HG03139 (cell line): ENCODE results near the gene SLC35G2.
"Not testable (repeated sequence)": the region's sequence is repeated elsewhere in the genome, so short reads cannot be mapped to it uniquely, and the experiment has no call there.

Source experiments
- ATAC-seq: cut with Tn5 transposase; IDR thresholded peaks from one replicate; pipeline ENCODE4 v1.9.1; 2021; ENCODE audit not compliant: unreplicated experiment

SLC35G2 gene

DNA sequence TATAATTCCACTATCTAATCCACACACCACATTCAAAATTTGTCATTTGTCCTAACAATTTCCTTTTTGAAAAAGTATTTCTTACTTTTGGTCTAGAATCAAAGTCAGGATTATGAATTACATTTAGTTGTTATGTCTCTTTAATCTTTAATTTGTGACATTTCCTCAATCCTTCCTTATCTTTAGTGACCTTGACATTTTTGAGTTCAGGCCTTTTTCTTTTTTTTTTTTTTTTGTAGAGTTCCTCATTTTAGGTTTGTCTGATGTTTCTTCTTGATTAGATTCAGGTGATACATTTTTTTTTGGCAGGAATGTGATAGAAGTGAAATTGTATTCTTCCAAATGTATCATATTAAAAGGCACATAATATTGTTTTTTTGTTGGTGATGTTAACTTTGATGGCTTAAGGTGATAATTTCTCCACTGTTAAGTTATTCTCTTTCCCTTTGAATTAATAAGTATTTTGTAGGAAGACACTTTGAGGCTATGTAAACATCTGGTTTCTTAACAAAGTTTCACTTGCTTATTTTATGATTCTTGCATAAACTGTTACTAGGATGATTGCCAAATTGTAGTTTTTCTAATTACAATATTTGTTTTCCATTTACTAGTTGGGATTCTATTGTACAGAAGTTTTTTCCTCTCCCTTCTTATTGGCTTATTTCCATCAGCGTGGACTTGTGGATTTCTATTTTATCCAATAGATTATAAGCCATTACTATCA, 16.3 kb downstream of the SLC35G2 start:
- ATAC-seq: no peak

DNA sequence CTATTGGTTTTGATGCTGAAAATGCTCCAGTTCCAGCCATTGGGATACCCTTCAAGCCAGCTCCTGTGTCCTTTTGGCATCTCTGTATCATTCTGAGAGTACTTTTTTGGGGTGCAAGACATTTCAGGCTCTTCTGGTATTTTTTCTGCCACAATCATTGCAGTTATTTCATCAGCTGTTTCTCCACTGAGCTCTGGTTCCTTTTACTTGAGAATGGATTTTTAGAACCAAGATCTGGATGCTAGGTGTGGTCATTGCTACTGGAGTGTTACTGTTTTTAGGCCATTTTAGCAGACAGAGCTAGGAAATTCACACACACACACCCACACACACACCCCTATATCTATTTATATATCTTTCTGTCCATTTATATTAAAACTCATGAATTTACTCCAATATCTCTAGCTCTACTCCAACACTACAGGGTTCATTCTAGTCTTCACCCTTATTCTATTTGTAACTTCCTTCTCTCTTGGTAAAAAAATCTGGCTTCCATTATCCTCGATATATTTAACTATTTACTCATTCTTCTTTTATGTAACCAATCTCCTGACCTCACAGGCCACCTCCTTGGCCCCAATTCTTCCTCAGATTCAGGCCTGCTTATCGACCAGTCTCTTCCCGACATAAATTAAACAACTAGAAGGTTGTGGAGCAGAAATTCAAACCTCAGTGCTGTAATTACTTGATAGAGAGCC, 17.0 kb downstream of the SLC35G2 start:
- no peak for ATAC-seq

DNA sequence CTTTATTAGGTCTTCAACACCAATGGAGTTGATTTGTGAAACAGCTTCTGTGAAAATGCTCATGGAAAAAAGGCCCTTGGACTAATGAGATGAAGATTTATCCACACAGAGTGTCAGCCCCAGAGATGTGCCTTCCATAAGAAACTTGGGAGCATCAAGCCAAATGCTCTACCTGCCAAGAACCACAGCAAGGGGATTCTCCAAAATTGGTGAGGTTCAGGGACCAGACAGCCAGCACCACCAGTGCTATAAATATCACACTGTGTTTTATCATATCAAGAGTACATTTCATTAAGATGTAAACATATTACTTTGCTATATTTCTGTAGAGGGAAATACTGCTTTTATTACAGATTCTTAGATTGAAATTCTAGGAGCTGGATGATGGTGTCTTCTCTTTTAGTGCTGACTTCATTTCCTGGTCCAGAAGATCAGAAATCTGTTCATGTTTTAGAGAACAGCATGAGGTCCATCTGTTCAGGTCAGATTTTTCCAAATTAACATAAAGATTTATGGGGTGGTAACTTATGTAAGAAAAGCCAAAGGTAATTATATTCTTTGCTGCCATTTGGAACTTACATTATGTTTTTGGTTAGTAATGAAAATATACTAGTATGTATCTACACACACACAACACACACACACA, 17.7 kb downstream of the SLC35G2 start:
- no peak for ATAC-seq

DNA sequence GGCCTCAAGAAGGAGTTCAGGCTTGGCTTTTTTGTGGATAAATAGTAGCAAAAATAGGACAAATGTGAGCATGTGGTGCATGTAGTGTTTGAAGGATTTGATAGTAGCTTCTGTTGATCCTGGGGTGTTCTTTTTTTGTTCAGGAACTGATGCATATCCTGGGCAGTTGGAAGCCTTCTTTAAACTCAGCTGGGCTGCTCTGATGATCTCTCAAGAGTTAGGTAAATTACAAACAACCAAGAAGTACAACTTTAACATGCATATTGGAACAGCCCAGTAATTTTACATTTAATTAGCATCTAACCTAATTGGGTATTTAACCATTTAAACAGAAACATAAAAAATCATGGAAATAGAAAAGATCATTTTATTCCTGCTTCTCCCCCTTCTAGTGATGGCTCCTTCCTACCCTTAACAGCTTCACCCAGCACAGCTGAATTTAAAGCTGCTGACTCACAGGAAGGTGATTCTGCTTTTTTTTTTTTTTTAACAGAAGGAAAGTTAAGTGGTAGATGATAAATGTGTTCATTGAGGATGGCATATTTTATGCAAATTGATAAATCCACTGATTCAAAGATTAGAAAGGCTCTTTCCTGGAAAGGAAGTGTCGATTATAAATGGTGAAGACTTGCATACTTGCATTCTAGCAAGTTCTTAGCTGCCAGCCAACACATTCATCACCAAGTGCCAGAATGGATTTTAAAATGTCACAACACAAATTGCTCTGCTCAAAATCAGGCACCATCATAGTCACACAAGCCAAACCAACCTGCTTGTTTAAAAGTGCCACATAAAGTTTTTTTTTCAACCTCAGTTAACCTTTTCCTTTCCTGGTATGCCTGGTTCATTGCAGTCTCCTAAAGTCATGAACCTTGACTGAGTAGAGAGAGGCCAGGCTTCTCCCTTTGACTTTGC, 20.0 kb downstream of the SLC35G2 start:
- no peak for ATAC-seq

DNA sequence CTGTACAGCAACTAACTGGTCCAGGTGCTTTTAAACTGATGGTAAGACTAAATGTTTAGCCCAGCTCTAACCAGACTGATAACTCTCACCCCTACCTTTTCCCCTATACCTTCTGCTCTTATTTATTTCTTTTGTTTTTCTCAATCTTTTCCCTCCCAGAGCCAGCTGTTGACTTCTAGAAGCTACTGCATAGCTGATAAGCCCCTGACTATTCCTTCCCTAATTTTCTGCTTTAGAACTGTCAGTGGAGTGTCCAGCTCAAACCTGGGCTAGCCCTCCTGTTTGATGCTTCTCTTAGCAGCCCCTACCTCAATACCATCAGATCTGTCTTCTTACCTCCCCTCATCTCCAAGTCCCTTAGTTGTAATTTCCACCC, 20.6 kb downstream of the SLC35G2 start:
- ATAC-seq: no peak

DNA sequence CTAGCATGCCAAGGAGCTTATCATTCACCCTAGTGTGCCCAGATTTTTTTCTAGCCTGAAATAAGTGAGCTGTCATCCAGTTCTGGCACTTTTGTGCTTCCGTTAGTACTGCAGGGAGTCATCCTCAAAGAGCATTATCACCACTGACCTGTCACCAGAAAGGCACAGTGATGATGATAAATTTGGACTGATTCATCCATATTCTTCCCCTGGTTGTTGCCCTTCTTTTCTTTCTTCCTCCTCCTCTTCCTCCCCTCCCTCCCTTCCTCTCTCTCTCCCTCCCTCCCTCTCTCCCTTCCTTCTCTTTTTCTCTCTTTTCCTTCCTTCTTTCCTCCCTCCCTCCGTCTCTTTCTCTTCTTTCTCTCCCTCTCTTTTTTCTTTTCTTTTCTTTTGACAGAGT, 21.3 kb downstream of the SLC35G2 start:
- ATAC-seq: no peak

DNA sequence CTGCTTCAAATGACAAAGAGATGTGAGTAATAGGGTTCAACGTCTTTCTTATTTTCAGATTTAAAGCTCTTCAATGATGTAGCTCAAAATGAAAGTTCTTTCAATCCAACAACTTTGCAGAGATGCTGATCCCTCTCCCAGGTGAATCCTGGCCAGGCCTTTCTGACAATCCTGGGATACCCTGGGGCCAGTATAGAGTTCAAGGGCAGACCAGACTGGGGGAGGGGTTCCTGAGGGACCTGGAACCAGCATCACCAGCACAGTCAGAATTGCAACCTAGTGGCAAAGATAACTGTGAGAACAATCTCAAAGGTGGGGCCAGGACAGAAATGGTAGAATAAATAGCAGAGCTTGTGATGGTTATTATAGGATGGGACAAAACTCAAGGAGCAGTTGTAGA, 23.4 kb downstream of the SLC35G2 start:
- no peak for ATAC-seq

DNA sequence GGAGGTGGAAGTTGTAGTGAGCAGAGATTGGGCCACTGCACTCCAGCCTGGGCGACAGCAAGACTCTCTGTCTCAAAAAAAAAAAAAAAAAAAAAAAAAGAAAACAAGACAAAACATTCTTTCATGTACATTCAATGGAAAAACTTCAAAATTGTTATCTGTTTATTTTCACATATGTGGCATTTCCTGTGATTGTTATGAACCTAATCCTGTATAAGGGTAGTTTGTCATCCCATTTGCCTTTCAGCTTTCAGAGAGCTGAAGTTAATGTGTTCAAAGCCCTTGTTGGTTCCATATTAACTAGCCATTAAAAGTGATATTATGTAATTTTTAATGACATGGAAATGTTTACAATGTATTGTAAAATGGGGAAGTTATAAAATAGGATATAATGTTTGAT, 25.8 kb downstream of the SLC35G2 start:
- ATAC-seq: no peak

DNA sequence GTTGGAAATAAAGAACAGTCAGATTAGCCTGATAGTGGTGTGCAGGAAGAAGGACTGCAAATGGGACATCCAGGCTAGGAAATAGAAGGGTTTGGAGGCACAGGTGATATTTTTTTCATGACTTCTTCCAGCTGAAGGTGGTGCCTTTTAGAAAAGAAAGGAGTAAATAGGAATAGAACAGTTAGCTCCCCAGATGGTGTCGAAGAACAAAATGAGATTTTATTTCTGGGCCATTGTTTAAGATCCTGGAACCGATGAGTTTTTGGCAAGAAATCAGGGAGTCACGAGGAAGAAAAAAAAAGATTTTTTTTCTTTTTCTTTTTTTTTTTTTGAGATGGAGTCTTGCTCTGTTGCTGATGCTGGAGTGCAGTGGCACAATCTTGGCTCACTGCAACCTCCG, 33.3 kb downstream of the SLC35G2 start:
- ATAC-seq: no peak

DNA sequence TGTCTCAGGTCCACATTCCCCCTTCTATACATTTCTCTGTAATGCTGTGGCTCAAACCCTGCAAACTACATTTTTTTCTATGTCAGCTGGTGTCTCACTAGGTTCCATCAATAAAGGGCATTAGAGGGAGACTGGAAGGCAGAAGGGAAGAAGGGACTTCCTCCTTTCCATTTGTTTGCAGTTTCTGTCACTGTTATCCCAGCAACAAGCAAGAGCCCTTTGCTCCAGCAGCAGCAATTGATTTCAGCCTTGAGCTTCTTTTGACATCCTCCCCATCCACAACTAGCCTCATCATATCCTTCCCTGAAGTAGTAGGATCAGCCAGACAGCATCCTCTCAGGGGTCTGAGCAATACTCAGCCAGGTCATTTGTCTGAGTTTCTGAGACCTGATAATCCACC, 37.7 kb downstream of the SLC35G2 start:
- no peak for ATAC-seq

DNA sequence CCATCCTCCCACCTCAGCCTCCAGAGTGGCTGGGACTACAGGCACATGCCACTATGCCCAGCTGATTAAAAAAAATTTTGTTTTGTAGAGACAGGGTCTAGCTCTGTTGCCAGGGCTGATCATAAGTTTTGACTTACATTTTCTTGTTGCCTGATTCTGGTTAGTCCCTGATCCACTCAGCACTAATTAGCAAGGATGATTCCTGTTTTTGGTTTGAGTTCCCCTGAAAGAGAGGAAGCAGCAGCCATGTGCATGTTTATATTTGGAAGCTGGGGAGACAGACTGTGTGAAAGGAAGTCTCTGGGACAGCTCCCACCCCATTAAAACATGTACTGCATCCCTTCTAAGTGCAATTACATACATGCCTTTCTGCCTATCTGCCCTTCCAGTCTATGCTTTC, 39.5 kb downstream of the SLC35G2 start:
- ATAC-seq: no peak

DNA sequence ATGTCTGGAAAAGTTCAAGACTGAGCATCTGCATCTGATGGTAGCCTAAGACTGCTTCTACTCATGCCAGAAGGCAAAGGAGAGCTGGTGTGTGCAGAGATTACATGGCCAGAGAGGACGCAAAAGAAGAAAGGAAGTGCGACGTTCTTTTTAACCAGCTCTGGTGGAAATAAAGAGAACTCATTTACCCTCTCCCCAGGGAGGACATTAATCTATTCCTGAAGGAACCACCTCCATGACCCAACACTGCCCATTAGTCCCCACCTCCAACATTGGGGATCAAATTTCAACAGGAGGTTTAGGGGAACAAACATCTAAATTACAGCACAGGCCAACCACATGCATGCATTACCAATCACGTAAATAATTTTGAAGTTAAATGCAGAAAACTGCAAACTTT, 41.6 kb downstream of the SLC35G2 start:
- no peak for ATAC-seq

DNA sequence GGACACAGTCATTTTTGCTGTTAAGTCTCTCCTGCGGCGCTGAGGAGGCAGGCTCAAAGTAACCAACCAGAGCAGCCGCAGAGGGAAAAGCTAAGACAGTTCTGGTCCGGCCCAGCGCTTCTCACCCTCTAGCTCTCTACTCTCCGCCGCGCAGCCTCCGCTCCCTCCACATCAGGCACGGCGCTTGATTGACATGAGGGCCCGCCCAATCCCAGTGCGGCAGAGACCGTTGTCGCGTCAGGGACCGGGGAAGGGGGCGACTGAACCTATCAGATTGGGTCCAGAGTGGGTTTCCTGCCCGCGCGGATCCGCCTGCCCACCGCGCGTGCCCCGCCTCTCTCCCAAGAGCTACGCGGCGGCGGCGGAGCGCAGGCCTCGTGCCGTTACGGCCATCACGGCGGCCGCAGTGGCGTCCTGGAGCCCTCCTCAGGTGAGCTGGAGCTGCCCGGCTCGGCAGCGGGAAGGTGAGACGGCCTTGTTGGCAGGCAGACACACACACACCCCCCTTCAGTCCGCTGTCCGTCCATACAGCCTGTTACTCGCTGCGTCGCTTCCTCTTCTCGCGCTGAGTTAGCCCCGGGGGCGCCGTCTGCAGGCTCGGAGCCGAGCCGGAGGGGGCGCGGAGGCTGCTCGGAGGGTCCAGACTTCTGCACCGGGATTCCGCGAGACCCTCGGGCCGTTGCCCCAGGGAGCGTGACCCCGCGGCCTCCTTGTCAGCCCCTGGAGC, 43.1 kb downstream of the SLC35G2 start, which contains the start of gene NCK1:
Gene NCK1 (plus strand): TSS at position 319 of the 727 bp plus-strand sequence. CDS start 65,794 bp downstream, outside the sequence.
- peak; percentile 95 for ATAC-seq

DNA sequence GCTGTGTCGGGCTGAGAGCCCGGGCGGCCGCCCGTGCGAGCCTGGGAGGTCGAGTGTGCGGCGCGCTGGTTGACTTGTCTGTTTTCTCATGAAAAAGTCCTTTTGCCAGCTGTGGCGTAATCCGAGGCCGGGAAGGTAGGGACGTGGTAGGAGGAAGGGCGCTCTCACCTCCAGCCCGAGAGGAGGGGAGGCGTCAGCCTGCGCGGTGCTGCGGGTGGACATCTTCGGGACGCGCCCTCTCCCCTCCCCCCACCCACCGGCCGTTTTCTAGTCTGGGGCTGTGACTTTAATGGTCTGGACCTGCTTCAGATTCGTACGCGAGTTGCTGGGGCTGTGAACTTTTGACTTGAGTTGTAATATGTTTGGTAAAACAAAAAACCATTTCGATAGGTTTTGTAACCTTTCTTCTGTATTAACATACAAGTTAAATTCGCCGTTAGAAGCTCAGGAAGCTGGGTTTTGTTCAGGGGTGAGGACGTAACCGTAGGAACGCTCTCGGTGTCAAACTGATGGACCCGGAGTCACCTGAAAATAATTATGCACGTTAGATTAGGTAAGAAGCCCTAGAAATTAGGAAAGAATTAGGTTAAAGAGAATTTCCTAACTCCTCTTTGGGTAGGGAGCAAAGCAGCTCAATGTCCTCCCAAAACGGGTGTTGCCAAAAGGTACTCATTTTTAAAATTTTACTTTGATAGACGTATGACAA, 43.8 kb downstream of the SLC35G2 start:
- ATAC-seq: peak; percentile 11

DNA sequence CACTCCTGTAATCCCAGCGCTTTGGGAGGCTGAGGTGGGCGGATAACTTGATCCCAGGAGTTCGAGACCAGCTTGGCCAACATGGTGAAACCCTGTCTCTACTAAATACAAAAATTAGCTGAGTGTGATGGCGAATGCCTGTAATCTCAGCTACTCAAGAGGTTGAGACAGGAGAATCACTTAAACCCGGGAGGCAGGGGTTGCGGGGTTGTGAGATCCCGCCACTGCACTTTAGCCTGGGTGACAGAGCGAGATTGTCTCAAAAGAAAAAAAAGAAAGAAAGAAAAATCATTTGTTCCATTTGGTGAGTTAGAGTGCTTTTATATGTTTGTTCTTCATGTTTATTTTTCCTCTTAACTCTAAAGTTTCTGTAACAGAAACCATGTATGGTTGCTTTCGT, 50.4 kb downstream of the SLC35G2 start:
- no peak for ATAC-seq

DNA sequence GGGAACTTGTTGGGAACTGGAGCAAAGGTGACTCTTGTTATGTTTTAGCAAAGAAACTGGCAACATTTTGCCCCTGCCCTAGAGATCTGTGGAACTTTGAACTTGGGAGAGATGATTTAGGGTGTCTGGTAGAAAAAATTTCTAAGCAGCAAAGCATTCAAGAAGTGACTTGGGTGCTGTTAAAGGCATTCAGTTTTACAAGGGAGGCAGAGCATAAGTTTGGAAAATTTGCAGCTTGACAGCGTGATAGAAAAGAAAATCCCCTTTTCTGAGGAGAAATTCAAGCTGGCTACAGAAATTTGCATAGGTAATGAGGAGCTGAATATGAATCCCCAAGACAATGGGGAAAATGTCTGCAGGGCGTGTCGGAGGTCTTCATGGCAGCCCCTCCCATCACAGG, 53.3 kb downstream of the SLC35G2 start:
- not testable (repeated sequence) for ATAC-seq

DNA sequence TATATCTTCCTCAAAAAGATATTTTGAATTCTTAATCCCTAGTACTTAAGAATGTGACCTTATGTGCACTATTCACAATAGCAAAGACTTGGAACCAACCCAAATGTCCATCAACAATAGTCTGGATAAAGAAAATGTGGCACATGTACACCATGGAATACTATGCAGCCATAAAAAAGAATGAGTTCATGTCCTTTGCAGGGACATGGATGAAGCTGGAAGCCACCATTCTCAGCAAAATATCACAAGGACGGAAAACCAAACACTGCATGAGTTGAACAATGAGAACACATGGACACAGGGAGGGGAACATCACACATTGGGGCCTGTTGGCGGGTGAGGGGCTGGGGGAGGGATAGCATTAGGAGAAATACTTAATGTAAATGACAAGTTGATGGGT, 60.6 kb downstream of the SLC35G2 start:
- ATAC-seq: not testable (repeated sequence)

DNA sequence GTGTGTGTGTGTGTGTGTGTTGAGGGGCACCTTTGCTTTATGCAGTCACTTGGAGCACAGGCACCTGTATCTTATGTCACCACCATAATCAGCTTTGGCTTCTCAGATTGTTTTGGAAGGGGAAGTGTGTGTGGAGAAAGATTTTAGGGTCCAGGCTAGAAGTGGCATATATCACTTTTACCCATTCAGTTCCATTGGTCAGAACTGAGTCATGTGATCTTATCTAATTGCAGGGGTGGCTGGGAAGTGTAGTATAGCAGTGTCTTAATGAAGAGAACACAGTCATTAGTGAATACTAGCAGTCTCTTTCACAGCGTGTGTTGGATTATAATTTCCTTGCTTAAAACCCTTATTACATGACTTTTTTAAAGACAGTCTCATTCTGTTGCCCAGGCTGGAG, 63.6 kb downstream of the SLC35G2 start:
- no peak for ATAC-seq

DNA sequence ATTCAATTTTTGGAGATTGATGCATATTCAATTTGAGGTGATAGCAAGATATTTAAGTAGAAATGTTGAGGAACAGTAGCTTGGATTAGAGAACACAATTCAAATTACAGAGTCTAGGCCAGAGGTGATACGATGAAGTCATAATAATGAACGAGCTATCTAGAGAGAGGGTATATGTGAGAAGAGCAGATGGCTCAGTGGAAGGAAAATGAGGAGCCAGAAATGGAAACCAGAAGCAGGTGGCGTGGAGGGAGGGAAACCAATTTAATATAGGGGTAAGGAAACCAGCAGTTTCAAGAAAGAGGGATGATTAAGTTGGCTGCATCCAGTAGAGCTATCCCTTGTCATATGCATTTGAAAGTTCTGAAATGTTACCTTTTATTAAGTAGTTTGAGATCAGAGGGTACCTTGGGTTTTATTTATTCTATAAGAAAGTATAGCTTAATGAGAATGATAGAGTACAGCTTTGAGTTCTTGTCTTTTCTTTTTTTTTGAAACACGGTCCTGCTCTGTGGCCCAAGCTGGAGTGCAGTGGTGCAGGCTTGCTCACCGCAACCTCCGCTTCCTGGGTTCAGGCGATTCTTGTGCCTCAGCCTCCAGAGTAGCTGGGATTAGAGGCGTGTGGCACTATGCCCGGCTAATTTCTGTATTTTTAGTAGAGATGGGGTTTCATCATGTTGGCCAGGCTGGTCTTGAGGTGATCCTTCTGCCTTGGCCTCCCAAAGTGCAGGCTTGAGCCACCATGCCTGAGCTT, 65.2 kb downstream of the SLC35G2 start:
- no peak for ATAC-seq
